ENCODE data around the gene AGBL2. TPM values are rescaled to one million over a fixed set of nuclear protein-coding genes. Genes with fewer than 3 reads are reported as not detected.

Gene AGBL2
- total and polyA plus RNA-seq, 4 donors: 0.36 to 3.6 (median 2.4) TPM

- 1% methylated on average over 78 of the region's 78 CpGs for WGBS
- peaks cover 2 to 16% (median 13%) of the 10 kb centered on the region in 4 donors for H3K36me3 ChIP-seq (ENCODE audit: control insufficient read depth in 4 of 4, insufficient read depth in 3 of 4, low read depth in 1 of 4, low read length in 3 of 4)
- H3K27me3 ChIP-seq (ENCODE audit: control insufficient read depth in 4 of 4, insufficient read depth in 4 of 4, low read length in 3 of 4): no peaks in the 10 kb centered on the region
- peak within 1 kb of the TSS; percentile 79 to 96 (median 93) for H3K4me3 ChIP-seq (ENCODE audit: low read depth in 1 of 3, low read length in 3 of 3)
- no peaks in the 10 kb centered on the region for H3K9me3 ChIP-seq (ENCODE audit: control insufficient read depth in 4 of 4, low read length in 3 of 4)
- H3K9ac ChIP-seq (ENCODE audit: low read depth in 1 of 2, low read length in 2 of 2): peak within 1 kb of the TSS; percentile 88 to 99
- H3K4me1 ChIP-seq (ENCODE audit: control insufficient read depth in 4 of 4, insufficient read depth in 4 of 4, low read length in 3 of 4): peaks cover 2 to 24% (median 15%) of the 10 kb centered on the region in 4 donors
- H3K27ac ChIP-seq (ENCODE audit: low read depth in 1 of 2, low read length in 2 of 2): peak within 1 kb of the TSS; percentile 92 to 95
- TF ChIP-seq ZBTB33 (IDR thresholded peaks at IDR 0.05) (peak; percentile 92), GABPA (IDR thresholded peaks at IDR 0.05 in 1 of 2, conservative IDR thresholded peaks at IDR 0.05 in 1 of 2) (peak in 1 of 2 donors; percentile 69), SP1 (IDR thresholded peaks at IDR 0.05) (peak; percentile 54), HNF4A (conservative IDR thresholded peaks at IDR 0.05) (peak in 1 of 2 donors; percentile 56), JUND (IDR thresholded peaks at IDR 0.05) (no peak), FOXA2 (IDR thresholded peaks at IDR 0.05) (peak; percentile 6), HNF4G (IDR thresholded peaks at IDR 0.05) (no peak), RAD21 (IDR thresholded peaks at IDR 0.05) (peak in 1 of 2 donors; percentile 42), RXRA (IDR thresholded peaks at IDR 0.05) (peak in 1 of 2 donors; percentile 36), YY1 (IDR thresholded peaks at IDR 0.05) (peak; percentile 97), ATF3 (IDR thresholded peaks at IDR 0.05) (no peak), MAX (IDR thresholded peaks at IDR 0.05) (peak; percentile 83), FOXA1 (IDR thresholded peaks at IDR 0.05) (no peak), EGR1 (IDR thresholded peaks at IDR 0.05; ENCODE audit: low read depth in 2 of 2) (peak in 1 of 2 donors; percentile 59), NR2F2 (IDR thresholded peaks at IDR 0.05) (no peak), TAF1 (conservative IDR thresholded peaks at IDR 0.05) (peak; percentile 59)
- TF ChIP-seq, protein P1, sequence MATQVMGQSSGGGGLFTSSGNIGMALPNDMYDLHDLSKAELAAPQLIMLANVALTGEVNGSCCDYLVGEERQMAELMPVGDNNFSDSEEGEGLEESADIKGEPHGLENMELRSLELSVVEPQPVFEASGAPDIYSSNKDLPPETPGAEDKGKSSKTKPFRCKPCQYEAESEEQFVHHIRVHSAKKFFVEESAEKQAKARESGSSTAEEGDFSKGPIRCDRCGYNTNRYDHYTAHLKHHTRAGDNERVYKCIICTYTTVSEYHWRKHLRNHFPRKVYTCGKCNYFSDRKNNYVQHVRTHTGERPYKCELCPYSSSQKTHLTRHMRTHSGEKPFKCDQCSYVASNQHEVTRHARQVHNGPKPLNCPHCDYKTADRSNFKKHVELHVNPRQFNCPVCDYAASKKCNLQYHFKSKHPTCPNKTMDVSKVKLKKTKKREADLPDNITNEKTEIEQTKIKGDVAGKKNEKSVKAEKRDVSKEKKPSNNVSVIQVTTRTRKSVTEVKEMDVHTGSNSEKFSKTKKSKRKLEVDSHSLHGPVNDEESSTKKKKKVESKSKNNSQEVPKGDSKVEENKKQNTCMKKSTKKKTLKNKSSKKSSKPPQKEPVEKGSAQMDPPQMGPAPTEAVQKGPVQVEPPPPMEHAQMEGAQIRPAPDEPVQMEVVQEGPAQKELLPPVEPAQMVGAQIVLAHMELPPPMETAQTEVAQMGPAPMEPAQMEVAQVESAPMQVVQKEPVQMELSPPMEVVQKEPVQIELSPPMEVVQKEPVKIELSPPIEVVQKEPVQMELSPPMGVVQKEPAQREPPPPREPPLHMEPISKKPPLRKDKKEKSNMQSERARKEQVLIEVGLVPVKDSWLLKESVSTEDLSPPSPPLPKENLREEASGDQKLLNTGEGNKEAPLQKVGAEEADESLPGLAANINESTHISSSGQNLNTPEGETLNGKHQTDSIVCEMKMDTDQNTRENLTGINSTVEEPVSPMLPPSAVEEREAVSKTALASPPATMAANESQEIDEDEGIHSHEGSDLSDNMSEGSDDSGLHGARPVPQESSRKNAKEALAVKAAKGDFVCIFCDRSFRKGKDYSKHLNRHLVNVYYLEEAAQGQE (IDR thresholded peaks at IDR 0.05): peak; percentile 76
- TF ChIP-seq, protein P2, sequence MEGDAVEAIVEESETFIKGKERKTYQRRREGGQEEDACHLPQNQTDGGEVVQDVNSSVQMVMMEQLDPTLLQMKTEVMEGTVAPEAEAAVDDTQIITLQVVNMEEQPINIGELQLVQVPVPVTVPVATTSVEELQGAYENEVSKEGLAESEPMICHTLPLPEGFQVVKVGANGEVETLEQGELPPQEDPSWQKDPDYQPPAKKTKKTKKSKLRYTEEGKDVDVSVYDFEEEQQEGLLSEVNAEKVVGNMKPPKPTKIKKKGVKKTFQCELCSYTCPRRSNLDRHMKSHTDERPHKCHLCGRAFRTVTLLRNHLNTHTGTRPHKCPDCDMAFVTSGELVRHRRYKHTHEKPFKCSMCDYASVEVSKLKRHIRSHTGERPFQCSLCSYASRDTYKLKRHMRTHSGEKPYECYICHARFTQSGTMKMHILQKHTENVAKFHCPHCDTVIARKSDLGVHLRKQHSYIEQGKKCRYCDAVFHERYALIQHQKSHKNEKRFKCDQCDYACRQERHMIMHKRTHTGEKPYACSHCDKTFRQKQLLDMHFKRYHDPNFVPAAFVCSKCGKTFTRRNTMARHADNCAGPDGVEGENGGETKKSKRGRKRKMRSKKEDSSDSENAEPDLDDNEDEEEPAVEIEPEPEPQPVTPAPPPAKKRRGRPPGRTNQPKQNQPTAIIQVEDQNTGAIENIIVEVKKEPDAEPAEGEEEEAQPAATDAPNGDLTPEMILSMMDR (IDR thresholded peaks at IDR 0.05; ENCODE audit: low read depth, low read length, missing input control): peak; percentile 37
- peak; percentile 98 for DNase-seq (ENCODE audit: low spot score)
These were observed 72.9 kb downstream of the AGBL2 start, which contains the start of gene MTCH2 for GRCh38 chr11:47642099-47642855. Gene MTCH2, minus strand, starts transcription at chr11:47642559. Its CDS starts 94 bp downstream, at chr11:47642465.

Data from liver (tissue), 9 donors.